ENCODE data around the gene DPP6. TPM values are rescaled to one million over a fixed set of nuclear protein-coding genes. Genes with fewer than 3 reads are reported as not detected.
"Not testable (repeated sequence)": the region's sequence is repeated elsewhere in the genome, so short reads cannot be mapped to it uniquely, and the experiment has no call there.

Gene DPP6
- total and polyA plus RNA-seq, 2 experiments from 2014 or later = 0.20 to 0.44 TPM

GRCh38 chr7:154931906-154932305 is 879.7 kb downstream of the DPP6 start:
- no peaks in the 10 kb centered on the region for H4K20me1 ChIP-seq (ENCODE audit: insufficient read depth, poor library complexity, severe bottlenecking)
- H3K27me3 ChIP-seq = no peaks in the 10 kb centered on the region
- H2AFZ ChIP-seq = no peak overlapping the region
- H3K4me3 ChIP-seq = no peak overlapping the region
- WGBS (ENCODE audit: low lambda C conversion rate, missing lambda C conversion rate) = 85% methylated on average over 2 of the region's 2 CpGs
- no peaks in the 10 kb centered on the region for H3K79me2 ChIP-seq
- TF ChIP-seq EZH2phosphoT487 (IDR thresholded peaks at IDR 0.05; ENCODE audit: low read depth, severe bottlenecking, unreplicated experiment) = no peak
- no peak for TF ChIP-seq CTCF (IDR thresholded peaks at IDR 0.05; ENCODE audit: poor library complexity)
- no peak for TF ChIP-seq EZH2 (IDR thresholded peaks at IDR 0.05; ENCODE audit: borderline replicate concordance)
- no peak overlapping the region for H3K27ac ChIP-seq
- no peaks in the 10 kb centered on the region for H3K9me2 ChIP-seq (replicated peaks; ENCODE audit: insufficient read depth)
- no peak overlapping the region for H3K4me2 ChIP-seq
- no peaks in the 10 kb centered on the region for H3K36me3 ChIP-seq (replicated peaks; ENCODE audit: insufficient read depth, low read depth)
- H3K9me3 ChIP-seq (ENCODE audit: low read depth) = no peaks in the 10 kb centered on the region
- DNase-seq (ENCODE audit: low spot score) = no peak
- no peaks in the 10 kb centered on the region for H3K4me1 ChIP-seq (ENCODE audit: insufficient read depth)

- H2AFZ ChIP-seq; H3K36me3 ChIP-seq (replicated peaks; ENCODE audit: insufficient read depth, low read depth): not testable (repeated sequence)
- WGBS (ENCODE audit: low lambda C conversion rate, missing lambda C conversion rate) = 85% methylated on average over 5 of the region's 5 CpGs
Observed at GRCh38 chr7:154934353-154934952, 882.3 kb downstream of the DPP6 start.

GRCh38 chr7:154937837-154938236 is 885.6 kb downstream of the DPP6 start:
- 79% methylated on average over 1 of the region's 1 CpG for WGBS (ENCODE audit: low lambda C conversion rate, missing lambda C conversion rate)
- Histone ChIP-seq H4K20me1 (ENCODE audit: insufficient read depth, poor library complexity, severe bottlenecking) (no peaks in the 10 kb centered on the region), H3K27ac (no peak overlapping the region), H3K4me1 (ENCODE audit: insufficient read depth) (no peaks in the 10 kb centered on the region), H3K27me3 (no peaks in the 10 kb centered on the region), H3K36me3 (replicated peaks; ENCODE audit: insufficient read depth, low read depth) (no peaks in the 10 kb centered on the region), H3K9me3 (ENCODE audit: low read depth) (no peaks in the 10 kb centered on the region), H2AFZ (no peak overlapping the region), H3K4me2 (no peak overlapping the region), H3K4me3 (no peak overlapping the region), H3K9me2 (replicated peaks; ENCODE audit: insufficient read depth) (no peaks in the 10 kb centered on the region), H3K79me2 (no peaks in the 10 kb centered on the region)
- no peak for DNase-seq (ENCODE audit: low spot score)
- TF ChIP-seq EZH2phosphoT487 (IDR thresholded peaks at IDR 0.05; ENCODE audit: low read depth, severe bottlenecking, unreplicated experiment) = no peak
- no peak for TF ChIP-seq EZH2 (IDR thresholded peaks at IDR 0.05; ENCODE audit: borderline replicate concordance)
- no peak for TF ChIP-seq CTCF (IDR thresholded peaks at IDR 0.05; ENCODE audit: poor library complexity)

More at GRCh38 chr7:154934353-154934952, 882.3 kb downstream of the DPP6 start:
- H3K27ac ChIP-seq; H3K79me2 ChIP-seq; H3K4me1 ChIP-seq (ENCODE audit: insufficient read depth); H3K9me2 ChIP-seq (replicated peaks; ENCODE audit: insufficient read depth); H3K4me2 ChIP-seq; H4K20me1 ChIP-seq (ENCODE audit: insufficient read depth, poor library complexity, severe bottlenecking); H3K9me3 ChIP-seq (ENCODE audit: low read depth); H3K4me3 ChIP-seq; H3K27me3 ChIP-seq; DNase-seq (ENCODE audit: low spot score): not testable (repeated sequence)

GRCh38 chr7:154942691-154943090 is 890.5 kb downstream of the DPP6 start:
- no peak for DNase-seq (ENCODE audit: low spot score)
- no peak overlapping the region for H3K4me3 ChIP-seq
- H3K4me1 ChIP-seq (ENCODE audit: insufficient read depth) = no peaks in the 10 kb centered on the region
- H3K27ac ChIP-seq = no peak overlapping the region
- H3K36me3 ChIP-seq (replicated peaks; ENCODE audit: insufficient read depth, low read depth) = no peaks in the 10 kb centered on the region
- H4K20me1 ChIP-seq (ENCODE audit: insufficient read depth, poor library complexity, severe bottlenecking) = no peaks in the 10 kb centered on the region
- H3K9me2 ChIP-seq (replicated peaks; ENCODE audit: insufficient read depth) = no peaks in the 10 kb centered on the region
- H3K4me2 ChIP-seq = no peak overlapping the region
- H3K9me3 ChIP-seq (ENCODE audit: low read depth) = no peaks in the 10 kb centered on the region
- no peak overlapping the region for H2AFZ ChIP-seq
- WGBS (ENCODE audit: low lambda C conversion rate, missing lambda C conversion rate) = 87% methylated on average over 2 of the region's 2 CpGs
- H3K27me3 ChIP-seq = no peaks in the 10 kb centered on the region
- TF ChIP-seq EZH2phosphoT487 (IDR thresholded peaks at IDR 0.05; ENCODE audit: low read depth, severe bottlenecking, unreplicated experiment) = no peak
- TF ChIP-seq CTCF (IDR thresholded peaks at IDR 0.05; ENCODE audit: poor library complexity) = no peak
- no peak for TF ChIP-seq EZH2 (IDR thresholded peaks at IDR 0.05; ENCODE audit: borderline replicate concordance)
- H3K79me2 ChIP-seq = no peaks in the 10 kb centered on the region
